ENCODE data around the gene CNR1. TPM values are rescaled to one million over a fixed set of nuclear protein-coding genes. Genes with fewer than 3 reads are reported as not detected.
A peak's percentile ranks its signal among the peaks of the same experiment; 100 is the strongest.

The CNR1 gene
- polyA plus RNA-seq, 1 of the 3 experiments (the other 2 are of a cell fraction), result not detected

DNA sequence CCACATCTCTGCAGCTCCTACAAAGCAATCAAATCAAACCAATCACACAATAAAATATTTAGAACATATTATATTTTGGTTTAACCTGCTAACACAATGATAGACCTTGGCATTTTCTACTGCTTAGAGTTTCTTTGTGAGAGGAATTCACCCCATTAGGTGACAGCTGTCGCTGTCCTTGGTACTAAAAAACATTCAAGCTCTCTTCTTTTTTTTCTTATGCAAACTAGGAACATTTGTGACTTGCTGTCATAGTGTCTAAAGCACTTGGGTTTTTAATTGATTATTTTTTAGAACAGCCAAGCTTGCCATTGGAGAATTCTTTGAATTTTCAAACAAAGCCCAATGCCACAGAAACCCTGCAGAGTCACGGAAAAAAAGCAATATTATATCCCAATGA is 46.4 kb downstream of the CNR1 start:
- no peak for DNase-seq
- no peak overlapping the region for H3K27ac ChIP-seq (ENCODE audit: low read depth in 2 of 2, low read length in 1 of 2)
- H3K79me2 ChIP-seq (ENCODE audit: insufficient read depth), result no peaks in the 10 kb centered on the region
- POLR2A ChIA-PET, result no interaction called here
- H3K9me3 ChIP-seq, result no peaks in the 10 kb centered on the region
- CTCF ChIA-PET, result no interaction called here
- H3K9me2 ChIP-seq, result no peaks in the 10 kb centered on the region
- H3K36me3 ChIP-seq (replicated peaks in 1 of 2; ENCODE audit: control insufficient read depth in 1 of 2, insufficient read depth in 2 of 2, low read length in 1 of 2), result no peaks in the 10 kb centered on the region
- no peak for TF ChIP-seq RCOR1 (IDR thresholded peaks at IDR 0.05; ENCODE audit: low read length)
- TF ChIP-seq, protein P1, sequence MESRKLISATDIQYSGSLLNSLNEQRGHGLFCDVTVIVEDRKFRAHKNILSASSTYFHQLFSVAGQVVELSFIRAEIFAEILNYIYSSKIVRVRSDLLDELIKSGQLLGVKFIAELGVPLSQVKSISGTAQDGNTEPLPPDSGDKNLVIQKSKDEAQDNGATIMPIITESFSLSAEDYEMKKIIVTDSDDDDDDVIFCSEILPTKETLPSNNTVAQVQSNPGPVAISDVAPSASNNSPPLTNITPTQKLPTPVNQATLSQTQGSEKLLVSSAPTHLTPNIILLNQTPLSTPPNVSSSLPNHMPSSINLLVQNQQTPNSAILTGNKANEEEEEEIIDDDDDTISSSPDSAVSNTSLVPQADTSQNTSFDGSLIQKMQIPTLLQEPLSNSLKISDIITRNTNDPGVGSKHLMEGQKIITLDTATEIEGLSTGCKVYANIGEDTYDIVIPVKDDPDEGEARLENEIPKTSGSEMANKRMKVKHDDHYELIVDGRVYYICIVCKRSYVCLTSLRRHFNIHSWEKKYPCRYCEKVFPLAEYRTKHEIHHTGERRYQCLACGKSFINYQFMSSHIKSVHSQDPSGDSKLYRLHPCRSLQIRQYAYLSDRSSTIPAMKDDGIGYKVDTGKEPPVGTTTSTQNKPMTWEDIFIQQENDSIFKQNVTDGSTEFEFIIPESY (IDR thresholded peaks at IDR 0.05; ENCODE audit: borderline replicate concordance, low read depth), result no peak
- TF ChIP-seq, protein P2, sequence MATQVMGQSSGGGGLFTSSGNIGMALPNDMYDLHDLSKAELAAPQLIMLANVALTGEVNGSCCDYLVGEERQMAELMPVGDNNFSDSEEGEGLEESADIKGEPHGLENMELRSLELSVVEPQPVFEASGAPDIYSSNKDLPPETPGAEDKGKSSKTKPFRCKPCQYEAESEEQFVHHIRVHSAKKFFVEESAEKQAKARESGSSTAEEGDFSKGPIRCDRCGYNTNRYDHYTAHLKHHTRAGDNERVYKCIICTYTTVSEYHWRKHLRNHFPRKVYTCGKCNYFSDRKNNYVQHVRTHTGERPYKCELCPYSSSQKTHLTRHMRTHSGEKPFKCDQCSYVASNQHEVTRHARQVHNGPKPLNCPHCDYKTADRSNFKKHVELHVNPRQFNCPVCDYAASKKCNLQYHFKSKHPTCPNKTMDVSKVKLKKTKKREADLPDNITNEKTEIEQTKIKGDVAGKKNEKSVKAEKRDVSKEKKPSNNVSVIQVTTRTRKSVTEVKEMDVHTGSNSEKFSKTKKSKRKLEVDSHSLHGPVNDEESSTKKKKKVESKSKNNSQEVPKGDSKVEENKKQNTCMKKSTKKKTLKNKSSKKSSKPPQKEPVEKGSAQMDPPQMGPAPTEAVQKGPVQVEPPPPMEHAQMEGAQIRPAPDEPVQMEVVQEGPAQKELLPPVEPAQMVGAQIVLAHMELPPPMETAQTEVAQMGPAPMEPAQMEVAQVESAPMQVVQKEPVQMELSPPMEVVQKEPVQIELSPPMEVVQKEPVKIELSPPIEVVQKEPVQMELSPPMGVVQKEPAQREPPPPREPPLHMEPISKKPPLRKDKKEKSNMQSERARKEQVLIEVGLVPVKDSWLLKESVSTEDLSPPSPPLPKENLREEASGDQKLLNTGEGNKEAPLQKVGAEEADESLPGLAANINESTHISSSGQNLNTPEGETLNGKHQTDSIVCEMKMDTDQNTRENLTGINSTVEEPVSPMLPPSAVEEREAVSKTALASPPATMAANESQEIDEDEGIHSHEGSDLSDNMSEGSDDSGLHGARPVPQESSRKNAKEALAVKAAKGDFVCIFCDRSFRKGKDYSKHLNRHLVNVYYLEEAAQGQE (IDR thresholded peaks at IDR 0.05; ENCODE audit: low read depth, low read length), result peak; percentile 85
- H3K4me3 ChIP-seq (ENCODE audit: low read depth in 2 of 2, low read length in 1 of 2), result no peak overlapping the region
- 21% methylated on average over 2 of the region's 2 CpGs for WGBS (ENCODE audit: low lambda C conversion rate)
- no peaks in the 10 kb centered on the region for H3K4me1 ChIP-seq (ENCODE audit: control insufficient read depth in 1 of 2, insufficient read depth in 2 of 2, low read depth in 1 of 2, low read length in 1 of 2)
- no peak overlapping the region for H3K4me2 ChIP-seq
- no peaks in the 10 kb centered on the region for H4K20me1 ChIP-seq (ENCODE audit: insufficient read depth)
- H2AFZ ChIP-seq (ENCODE audit: low read depth), result no peak overlapping the region
- no peaks in the 10 kb centered on the region for H3K27me3 ChIP-seq (ENCODE audit: insufficient read depth)
- H3K9ac ChIP-seq, result no peak overlapping the region
- no peaks in the 10 kb centered on the region for H3F3A ChIP-seq (replicated peaks; ENCODE audit: insufficient read depth)

DNA sequence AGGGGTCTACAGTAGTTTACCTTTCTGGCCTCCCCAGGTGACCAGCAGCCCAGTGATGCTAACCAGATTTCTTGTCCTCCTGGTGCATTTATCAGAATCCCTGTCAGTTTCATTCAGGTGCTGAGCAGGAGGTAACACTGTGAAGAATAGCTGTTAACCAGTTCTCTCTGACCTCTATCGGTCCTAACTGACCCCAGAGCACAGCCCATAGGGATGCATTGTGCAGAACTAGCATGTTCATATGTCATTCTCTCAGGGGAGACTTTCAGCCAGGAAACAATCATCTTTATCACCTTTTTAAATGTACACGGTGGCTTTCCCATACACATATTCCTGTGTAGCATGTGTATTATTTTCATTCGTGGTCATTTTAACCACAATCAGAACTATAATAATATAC is 49.9 kb downstream of the CNR1 start:
- Histone ChIP-seq H3K36me3 (replicated peaks in 1 of 2; ENCODE audit: control insufficient read depth in 1 of 2, insufficient read depth in 2 of 2, low read length in 1 of 2) (no peaks in the 10 kb centered on the region), H3K4me2 (no peak overlapping the region), H4K20me1 (ENCODE audit: insufficient read depth) (no peaks in the 10 kb centered on the region), H3K79me2 (ENCODE audit: insufficient read depth) (no peaks in the 10 kb centered on the region), H3K27ac (ENCODE audit: low read depth in 2 of 2, low read length in 1 of 2) (no peak overlapping the region), H3K9ac (no peak overlapping the region), H3F3A (replicated peaks; ENCODE audit: insufficient read depth) (no peaks in the 10 kb centered on the region), H3K4me1 (ENCODE audit: control insufficient read depth in 1 of 2, insufficient read depth in 2 of 2, low read depth in 1 of 2, low read length in 1 of 2) (no peaks in the 10 kb centered on the region), H3K27me3 (ENCODE audit: insufficient read depth) (no peaks in the 10 kb centered on the region), H2AFZ (ENCODE audit: low read depth) (no peak overlapping the region), H3K9me2 (no peaks in the 10 kb centered on the region), H3K4me3 (ENCODE audit: low read depth in 2 of 2, low read length in 1 of 2) (no peak overlapping the region), H3K9me3 (no peaks in the 10 kb centered on the region)
- DNase-seq, result no peak
- ChIA-PET CTCF (no interaction called here), POLR2A (no interaction called here)
- 11% methylated on average over 3 of the region's 3 CpGs for WGBS (ENCODE audit: low lambda C conversion rate)
- TF ChIP-seq POLR2AphosphoS5 (IDR thresholded peaks at IDR 0.05; ENCODE audit: low read depth, low read length), result no peak
- no peak for TF ChIP-seq TAF1 (IDR thresholded peaks at IDR 0.05; ENCODE audit: borderline replicate concordance, low read depth, low read length)
- TF ChIP-seq, protein P2 (IDR thresholded peaks at IDR 0.05; ENCODE audit: low read depth, low read length), result no peak
- no peak for TF ChIP-seq ELF1 (IDR thresholded peaks at IDR 0.05)
- TF ChIP-seq, protein P3, sequence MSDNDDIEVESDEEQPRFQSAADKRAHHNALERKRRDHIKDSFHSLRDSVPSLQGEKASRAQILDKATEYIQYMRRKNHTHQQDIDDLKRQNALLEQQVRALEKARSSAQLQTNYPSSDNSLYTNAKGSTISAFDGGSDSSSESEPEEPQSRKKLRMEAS (IDR thresholded peaks at IDR 0.05; ENCODE audit: low read depth), result no peak
- no peak for TF ChIP-seq TCF12 (IDR thresholded peaks at IDR 0.05)
- TF ChIP-seq TEAD4 (IDR thresholded peaks at IDR 0.05; ENCODE audit: borderline replicate concordance, insufficient read depth), result no peak
- no peak for TF ChIP-seq FOSL2 (IDR thresholded peaks at IDR 0.05; ENCODE audit: borderline replicate concordance, low read depth)
- TF ChIP-seq FOXM1 (IDR thresholded peaks at IDR 0.05; ENCODE audit: low read depth), result no peak
- TF ChIP-seq, protein P4, sequence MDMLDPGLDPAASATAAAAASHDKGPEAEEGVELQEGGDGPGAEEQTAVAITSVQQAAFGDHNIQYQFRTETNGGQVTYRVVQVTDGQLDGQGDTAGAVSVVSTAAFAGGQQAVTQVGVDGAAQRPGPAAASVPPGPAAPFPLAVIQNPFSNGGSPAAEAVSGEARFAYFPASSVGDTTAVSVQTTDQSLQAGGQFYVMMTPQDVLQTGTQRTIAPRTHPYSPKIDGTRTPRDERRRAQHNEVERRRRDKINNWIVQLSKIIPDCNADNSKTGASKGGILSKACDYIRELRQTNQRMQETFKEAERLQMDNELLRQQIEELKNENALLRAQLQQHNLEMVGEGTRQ (IDR thresholded peaks at IDR 0.05; ENCODE audit: borderline replicate concordance, low read depth, low read length), result no peak
- no peak for TF ChIP-seq MXI1 (IDR thresholded peaks at IDR 0.05; ENCODE audit: low read depth, low read length)
- TF ChIP-seq, protein P5, sequence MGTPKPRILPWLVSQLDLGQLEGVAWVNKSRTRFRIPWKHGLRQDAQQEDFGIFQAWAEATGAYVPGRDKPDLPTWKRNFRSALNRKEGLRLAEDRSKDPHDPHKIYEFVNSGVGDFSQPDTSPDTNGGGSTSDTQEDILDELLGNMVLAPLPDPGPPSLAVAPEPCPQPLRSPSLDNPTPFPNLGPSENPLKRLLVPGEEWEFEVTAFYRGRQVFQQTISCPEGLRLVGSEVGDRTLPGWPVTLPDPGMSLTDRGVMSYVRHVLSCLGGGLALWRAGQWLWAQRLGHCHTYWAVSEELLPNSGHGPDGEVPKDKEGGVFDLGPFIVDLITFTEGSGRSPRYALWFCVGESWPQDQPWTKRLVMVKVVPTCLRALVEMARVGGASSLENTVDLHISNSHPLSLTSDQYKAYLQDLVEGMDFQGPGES (IDR thresholded peaks at IDR 0.05; ENCODE audit: low read depth, low read length), result no peak

Measured in SK-N-SH (cell line).